Measurements from ENCODE around the gene ACBD6. TPM values are rescaled to one million over a fixed set of nuclear protein-coding genes. Genes with fewer than 3 reads are reported as not detected.

The ACBD6 gene
- total and polyA plus RNA-seq, 2 donors (not counting 1 experiment from before 2014, with no cell fraction given) = 52.9 to 80.9 TPM

GRCh38 chr1:180268556-180269075, 233.8 kb downstream of the ACBD6 start:
- 87% methylated on average over 6 of the region's 9 CpGs for WGBS (ENCODE audit: insufficient coverage)

More at GRCh38 chr1:180268556-180269075, 233.8 kb downstream of the ACBD6 start:
- Mint-ChIP-seq H3K4me1 (no peaks in the 10 kb centered on the region), H3K9me3 (ENCODE audit: insufficient read depth) (no peaks in the 10 kb centered on the region), H3K27me3 (no peaks in the 10 kb centered on the region), H3K4me3 (no peak overlapping the region), H3K27ac (no peak overlapping the region)
- no peak overlapping the region for H3K4me2 ChIP-seq (replicated peaks; ENCODE audit: low read depth, low read length, poor library complexity, severe bottlenecking)
- H4K20me1 ChIP-seq (ENCODE audit: control insufficient read depth, insufficient read depth, low read length, poor library complexity, severe bottlenecking) = no peaks in the 10 kb centered on the region
- ATAC-seq (ENCODE audit: low read depth) = no peak
- H3K9ac ChIP-seq (ENCODE audit: low read length) = no peak overlapping the region
- no peaks in the 10 kb centered on the region for H3K27me3 ChIP-seq (replicated peaks in 1 of 4; ENCODE audit: control extremely low read depth in 1 of 4, control insufficient read depth in 3 of 4, insufficient read depth in 4 of 4, low read length in 3 of 4)
- ChIA-PET CTCF (no interaction called here), POLR2A (no interaction called here)
- no peaks in the 10 kb centered on the region for H3K36me3 ChIP-seq (replicated peaks in 1 of 2; ENCODE audit: control extremely low read depth in 1 of 2, control insufficient read depth in 1 of 2, extremely low read depth in 1 of 2, insufficient read depth in 2 of 2, low read length in 1 of 2)
- no peak overlapping the region for H2AFZ ChIP-seq (ENCODE audit: insufficient read depth, low read depth, low read length, poor library complexity, severe bottlenecking)
- TF ChIP-seq EZH2 (IDR thresholded peaks at IDR 0.05; ENCODE audit: borderline replicate concordance, insufficient read depth, low read depth, low read length, poor library complexity, severe bottlenecking) (no peak), CTCF (IDR thresholded peaks at IDR 0.05) (no peak)
- no peaks in the 10 kb centered on the region for H3K9me3 ChIP-seq (ENCODE audit: control extremely low read depth in 1 of 3, control insufficient read depth in 2 of 3, insufficient read depth in 1 of 3, low read length in 2 of 3)
- H3K4me1 ChIP-seq (ENCODE audit: control insufficient read depth in 2 of 2, insufficient read depth in 2 of 2, low read length in 2 of 2) = no peaks in the 10 kb centered on the region
- intact Hi-C loops (cut with micrococcal nuclease) = no loop called here
- no peaks in the 10 kb centered on the region for H3K79me2 ChIP-seq (ENCODE audit: control insufficient read depth, insufficient read depth, low read length)
- no peak overlapping the region for H3K27ac ChIP-seq (ENCODE audit: low read length in 2 of 2)
- no peak overlapping the region for H3K4me3 ChIP-seq (ENCODE audit: control extremely low read depth in 1 of 5, extremely low read depth in 1 of 5, insufficient read depth in 1 of 5, low read depth in 2 of 5, low read length in 4 of 5)
- no peak for DNase-seq

Measured in B cell (primary cell).